PC-9 (cell line): ENCODE measurements around the gene ARHGAP26. TPM values are rescaled to one million over a fixed set of nuclear protein-coding genes. Genes with fewer than 3 reads are reported as not detected.

ENCODE experiments used
- BruUV-seq: library from RNA; stranded (reverse); fragments of 400-500 nt; replicated peaks from 2 replicates; lab custom pipeline; 2021; lab: Mats Ljungman, UMichigan
- CTCF ChIA-PET: fragments of 300-600 bp; sonication (Branson Sonifier 250); formaldehyde crosslinking; loops from one replicate; lab custom pipeline; 2022; ENCODE audit warnings: antibody characterized with exemption; lab: Charles Lee
- POLR2A ChIA-PET: fragments of 300-600 bp; sonication (Branson Sonifier 250); formaldehyde crosslinking; loops from one replicate; lab custom pipeline; 2022; ENCODE audit warnings: antibody characterized with exemption; ENCODE audit not compliant: unreplicated experiment; lab: Charles Lee
- DNase-seq, 2 experiments: peaks; one replicate each; pipeline versions ENCODE4 v3.0.0 to v3.0.0-alpha.2; 2015 to 2022; ENCODE audit warnings: mixed read lengths in 1 of 2
- H2AFZ ChIP-seq: fragments of 200-600 bp; sonication (generic); 2 replicates; pipeline ENCODE4 v1.8.1; 2017; ENCODE audit warnings: antibody characterized with exemption
- H3F3A ChIP-seq: fragments of 200-600 bp; sonication (generic); 2 replicates; pipeline ENCODE4 v1.8.1; 2017; ENCODE audit warnings: antibody characterized with exemption, mild to moderate bottlenecking, low read depth; ENCODE audit not compliant: insufficient read depth
- H3K27ac ChIP-seq: fragments of 200-600 bp; sonication (generic); 2 replicates; pipeline ENCODE4 v1.6.1; 2016; ENCODE audit warnings: mixed run types
- H3K27me3 ChIP-seq: fragments of 200-600 bp; sonication (generic); 2 replicates; pipeline ENCODE4 v1.6.1; 2016; ENCODE audit warnings: low read depth, mixed run types; ENCODE audit not compliant: insufficient read depth
- H3K36me3 ChIP-seq: fragments of 200-600 bp; sonication (generic); 2 replicates; pipeline ENCODE4 v1.6.1; 2016; ENCODE audit warnings: low read depth, mixed run types
- H3K4me1 ChIP-seq: fragments of 200-600 bp; sonication (generic); replicated peaks from 2 replicates; pipeline ENCODE4 v1.6.1; 2016; ENCODE audit warnings: mixed run types; ENCODE audit not compliant: insufficient read depth
- H3K4me2 ChIP-seq: fragments of 200-600 bp; sonication (generic); 2 replicates; pipeline ENCODE4 v1.6.1; 2017; ENCODE audit warnings: mixed run types
- H3K4me3 ChIP-seq: fragments of 200-600 bp; sonication (generic); 2 replicates; pipeline ENCODE4 v1.6.1; 2016; ENCODE audit warnings: mixed run types
- H3K79me2 ChIP-seq: fragments of 200-600 bp; sonication (generic); 2 replicates; pipeline ENCODE4 v1.6.1; 2017; ENCODE audit warnings: low read depth, mixed run types
- H3K9me2 ChIP-seq: fragments of 200-600 bp; sonication (generic); 2 replicates; pipeline ENCODE4 v1.8.1; 2017; ENCODE audit warnings: mild to moderate bottlenecking; ENCODE audit not compliant: insufficient read depth
- H3K9me3 ChIP-seq: fragments of 200-600 bp; sonication (generic); 2 replicates; pipeline ENCODE4 v1.8.1; 2016; ENCODE audit warnings: low read depth; ENCODE audit not compliant: insufficient read depth
- H4K20me1 ChIP-seq: fragments of 200-600 bp; sonication (generic); 2 replicates; pipeline ENCODE4 v1.8.1; 2017; ENCODE audit not compliant: insufficient read depth
- CTCF ChIP-seq: fragments of 200-600 bp; sonication (generic); conservative IDR thresholded peaks from 2 replicates; pipeline ENCODE4 v1.6.1; 2017; ENCODE audit warnings: mixed run types, antibody characterized with exemption, mild to moderate bottlenecking, moderate library complexity
- EZH2 ChIP-seq: fragments of 200-600 bp; sonication (generic); IDR thresholded peaks from 2 replicates; pipeline ENCODE4 v1.8.0; 2017; ENCODE audit warnings: antibody characterized with exemption, low read depth
- intact Hi-C: fragments of 100-400 bp; cut with micrococcal nuclease; formaldehyde crosslinking; loops from one replicate; pipeline ENCODE4 v1.10.0; 2022; ENCODE audit not compliant: unreplicated experiment
- total RNA-seq: library from RNA; stranded (reverse); gene quantifications from 2 replicates; pipeline ENCODE4 v1.2.3, GENCODE V29; 2021

ARHGAP26 gene
- total RNA-seq, 1 experiment from 2014 or later, result 29.7 TPM

GRCh38 chr5:142722146-142722545 lies 48.0 kb upstream of the ARHGAP26 start:
- intact Hi-C loops, result no loop called here
- H3K9me2 ChIP-seq, result no peaks in the 10 kb centered on the region
- H3K79me2 ChIP-seq, result no peaks in the 10 kb centered on the region
- ChIA-PET CTCF (no interaction called here), POLR2A (no interaction called here)
- no peak overlapping the region; the same call in 1 of the 2 replicates for H3K27ac ChIP-seq
- no TSS peak for BruUV-seq
- H3K9me3 ChIP-seq, result no peaks in the 10 kb centered on the region
- no peak for TF ChIP-seq CTCF
- TF ChIP-seq EZH2, result no peak
- no peak overlapping the region for H2AFZ ChIP-seq
- H3K4me3 ChIP-seq, result no peak overlapping the region
- peaks cover 65% of the 10 kb centered on the region for H3F3A ChIP-seq
- peak in 1 of 2 experiments; percentile 12 for DNase-seq
- H3K27me3 ChIP-seq, result no peaks in the 10 kb centered on the region
- H3K4me1 ChIP-seq, result peaks cover 76% of the 10 kb centered on the region
- H3K4me2 ChIP-seq, result no peak overlapping the region
- no peaks in the 10 kb centered on the region for H4K20me1 ChIP-seq
- H3K36me3 ChIP-seq, result no peaks in the 10 kb centered on the region

GRCh38 chr5:142722896-142723295 lies 47.3 kb upstream of the ARHGAP26 start:
- DNase-seq, result no peak
- BruUV-seq, result no TSS peak
- POLR2A ChIA-PET, result no interaction called here
- TF ChIP-seq EZH2, result no peak
- TF ChIP-seq CTCF, result no peak
- Histone ChIP-seq H3K4me1 (peaks cover 77% of the 10 kb centered on the region), H3K4me3 (no peak overlapping the region), H3K27me3 (no peaks in the 10 kb centered on the region), H3K36me3 (no peaks in the 10 kb centered on the region), H3F3A (peaks cover 65% of the 10 kb centered on the region), H2AFZ (no peak overlapping the region), H4K20me1 (no peaks in the 10 kb centered on the region), H3K4me2 (no peak overlapping the region), H3K9me3 (no peaks in the 10 kb centered on the region), H3K27ac (no peak overlapping the region), H3K9me2 (no peaks in the 10 kb centered on the region), H3K79me2 (no peaks in the 10 kb centered on the region)
- intact Hi-C loops, result no loop called here
- CTCF ChIA-PET, result interaction anchor here (1.2 kb wide), 1 partner anchor 10 kb away, joined by 3 read pairs; no protein-coding TSS in a partner anchor

- TF ChIP-seq EZH2, result no peak
- no peak for TF ChIP-seq CTCF
- ChIA-PET POLR2A (no interaction called here), CTCF (no interaction called here)
- H3K9me3 ChIP-seq, result no peaks in the 10 kb centered on the region
- H3K4me3 ChIP-seq, result no peak overlapping the region
- no peaks in the 10 kb centered on the region for H3K79me2 ChIP-seq
- no peaks in the 10 kb centered on the region for H3K36me3 ChIP-seq
- DNase-seq, result no peak
- no TSS peak for BruUV-seq
- peak overlapping the region; percentile 97 for H3K27ac ChIP-seq
- H2AFZ ChIP-seq, result no peak overlapping the region
- no peaks in the 10 kb centered on the region for H4K20me1 ChIP-seq
- peaks cover 68% of the 10 kb centered on the region for H3K4me1 ChIP-seq
- H3K27me3 ChIP-seq, result no peaks in the 10 kb centered on the region
- intact Hi-C loops, result no loop called here
- H3K4me2 ChIP-seq, result peak overlapping the region; percentile 49
- peaks cover 56% of the 10 kb centered on the region for H3F3A ChIP-seq
- no peaks in the 10 kb centered on the region for H3K9me2 ChIP-seq
Observed at GRCh38 chr5:142724821-142725220, 45.4 kb upstream of the ARHGAP26 start.
